Mesothelial cell of epicardium (in vitro differentiated cells): ENCODE measurements around the gene TNFRSF1B. TPM values are rescaled to one million over a fixed set of nuclear protein-coding genes. Genes with fewer than 3 reads are reported as not detected.

Experiments used
- DNase-seq, 2 experiments: peaks; one replicate each; pipeline ENCODE4 v3.0.0; 2021; ENCODE audit warnings: low spot score in 2 of 2; ENCODE audit not compliant: unreplicated experiment in 2 of 2
- H3K27ac Mint-ChIP-seq: 2 replicates; pipeline ENCODE4 v1.8.0; 2021; ENCODE audit warnings: mixed read lengths
- H3K27me3 Mint-ChIP-seq: 2 replicates; pipeline ENCODE4 v1.8.0; 2021; ENCODE audit warnings: low read depth, mixed read lengths
- H3K36me3 Mint-ChIP-seq: 2 replicates; pipeline ENCODE4 v1.8.0; 2021; ENCODE audit warnings: mixed read lengths
- H3K4me1 Mint-ChIP-seq: 2 replicates; pipeline ENCODE4 v1.8.0; 2021; ENCODE audit warnings: mixed read lengths
- H3K4me3 Mint-ChIP-seq: 2 replicates; pipeline ENCODE4 v1.8.0; 2021; ENCODE audit warnings: mild to moderate bottlenecking, moderate library complexity, mixed read lengths
- H3K9me3 Mint-ChIP-seq: 2 replicates; pipeline ENCODE4 v1.8.0; 2021; ENCODE audit warnings: mixed read lengths
- total RNA-seq: library from RNA; stranded (reverse); gene quantifications from 3 replicates; pipeline ENCODE4 v1.2.1, GENCODE V29; 2021
- TF ChIP-seq, protein P1 (sequence below): fragments of 200-600 bp; sonication (generic); IDR thresholded peaks from one replicate; pipeline ENCODE4 v1.5.0; 2021; ENCODE audit warnings: antibody characterized with exemption; ENCODE audit not compliant: unreplicated experiment

The TNFRSF1B gene
- total RNA-seq, 1 donor from 2014 or later = 2.9 TPM

DNA sequence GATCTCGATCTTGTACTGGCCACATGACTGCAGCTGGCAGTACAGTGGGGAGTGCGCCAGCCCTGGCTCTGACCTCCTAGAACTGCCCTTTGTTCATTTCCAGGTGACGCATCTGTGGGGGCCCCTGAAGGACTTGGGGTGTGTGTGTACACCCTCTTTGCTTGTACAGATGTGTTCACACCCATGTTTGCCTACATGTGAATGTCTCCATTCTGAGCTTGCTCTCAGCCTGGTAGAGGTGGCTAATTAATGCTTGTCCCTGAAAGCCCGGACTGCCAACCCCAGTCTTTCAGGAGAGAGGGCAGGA is 19.8 kb downstream of the TNFRSF1B start:
- DNase-seq = no peak
- TF ChIP-seq, protein P1, sequence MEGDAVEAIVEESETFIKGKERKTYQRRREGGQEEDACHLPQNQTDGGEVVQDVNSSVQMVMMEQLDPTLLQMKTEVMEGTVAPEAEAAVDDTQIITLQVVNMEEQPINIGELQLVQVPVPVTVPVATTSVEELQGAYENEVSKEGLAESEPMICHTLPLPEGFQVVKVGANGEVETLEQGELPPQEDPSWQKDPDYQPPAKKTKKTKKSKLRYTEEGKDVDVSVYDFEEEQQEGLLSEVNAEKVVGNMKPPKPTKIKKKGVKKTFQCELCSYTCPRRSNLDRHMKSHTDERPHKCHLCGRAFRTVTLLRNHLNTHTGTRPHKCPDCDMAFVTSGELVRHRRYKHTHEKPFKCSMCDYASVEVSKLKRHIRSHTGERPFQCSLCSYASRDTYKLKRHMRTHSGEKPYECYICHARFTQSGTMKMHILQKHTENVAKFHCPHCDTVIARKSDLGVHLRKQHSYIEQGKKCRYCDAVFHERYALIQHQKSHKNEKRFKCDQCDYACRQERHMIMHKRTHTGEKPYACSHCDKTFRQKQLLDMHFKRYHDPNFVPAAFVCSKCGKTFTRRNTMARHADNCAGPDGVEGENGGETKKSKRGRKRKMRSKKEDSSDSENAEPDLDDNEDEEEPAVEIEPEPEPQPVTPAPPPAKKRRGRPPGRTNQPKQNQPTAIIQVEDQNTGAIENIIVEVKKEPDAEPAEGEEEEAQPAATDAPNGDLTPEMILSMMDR = no peak
- Mint-ChIP-seq H3K36me3 (no peaks in the 10 kb centered on the region), H3K27ac (no peak overlapping the region), H3K4me1 (peaks cover 21% of the 10 kb centered on the region), H3K9me3 (no peaks in the 10 kb centered on the region), H3K4me3 (no peak overlapping the region), H3K27me3 (peaks cover 9% of the 10 kb centered on the region)

DNA sequence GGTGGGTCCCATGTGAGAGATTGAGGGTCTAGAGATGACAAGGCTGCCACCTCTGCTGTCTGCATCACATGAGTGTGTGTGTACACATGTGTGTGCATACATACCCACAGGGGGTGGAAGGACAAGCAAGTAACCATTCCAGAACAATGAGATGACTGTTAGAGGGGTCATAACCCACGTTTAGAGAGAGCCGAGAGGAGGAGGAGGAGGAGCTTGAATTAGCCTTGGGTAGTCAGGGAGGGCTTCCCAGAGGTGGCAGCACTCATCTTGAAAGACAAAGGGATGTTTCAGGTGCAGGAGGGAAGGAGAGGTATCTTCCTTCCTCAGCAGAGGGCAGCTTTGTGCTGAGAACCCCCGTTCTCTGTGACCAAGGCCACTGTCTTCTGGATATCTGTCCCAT is 21.3 kb downstream of the TNFRSF1B start:
- Mint-ChIP-seq H3K27ac (no peak overlapping the region), H3K4me1 (peaks cover 21% of the 10 kb centered on the region), H3K4me3 (no peak overlapping the region), H3K36me3 (no peaks in the 10 kb centered on the region), H3K9me3 (no peaks in the 10 kb centered on the region), H3K27me3 (peaks cover 11% of the 10 kb centered on the region)
- TF ChIP-seq, protein P1 = no peak
- no peak for DNase-seq

DNA sequence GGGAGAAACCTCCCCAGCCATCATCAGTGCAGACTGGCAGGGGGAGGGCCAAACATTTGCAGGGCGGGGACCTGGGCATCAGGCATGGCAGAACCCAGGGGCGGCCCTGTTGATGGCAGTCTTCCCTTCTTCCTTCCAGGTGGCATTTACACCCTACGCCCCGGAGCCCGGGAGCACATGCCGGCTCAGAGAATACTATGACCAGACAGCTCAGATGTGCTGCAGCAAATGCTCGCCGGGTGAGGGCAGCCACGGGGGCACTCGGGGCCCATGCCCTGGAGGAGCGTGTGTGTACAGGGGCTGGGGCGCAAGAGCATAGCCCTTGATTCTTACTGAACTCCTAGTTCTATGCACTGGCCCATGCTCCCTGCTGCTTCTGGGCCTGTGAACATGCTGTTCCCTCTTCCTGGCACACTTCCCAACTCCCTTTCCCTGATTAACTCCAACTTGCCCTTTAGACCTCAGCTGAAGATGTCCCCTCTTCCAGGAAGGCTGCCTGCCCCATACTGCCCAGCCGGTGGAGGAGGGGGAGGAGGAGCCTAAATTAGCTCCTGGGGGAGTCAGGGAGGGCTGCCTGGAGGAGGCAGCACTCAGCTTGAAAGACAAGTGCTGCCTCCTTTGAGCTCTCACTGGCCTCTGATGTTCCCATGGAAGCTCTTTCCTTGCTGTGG is 22.0 kb downstream of the TNFRSF1B start:
- Mint-ChIP-seq H3K27me3 (peaks cover 11% of the 10 kb centered on the region), H3K36me3 (no peaks in the 10 kb centered on the region), H3K27ac (no peak overlapping the region), H3K9me3 (no peaks in the 10 kb centered on the region), H3K4me1 (peaks cover 19% of the 10 kb centered on the region), H3K4me3 (no peak overlapping the region)
- TF ChIP-seq, protein P1 = no peak
- DNase-seq = no peak

GRCh38 chr1:12189328-12189682 is 22.5 kb downstream of the TNFRSF1B start:
- DNase-seq = no peak
- Mint-ChIP-seq H3K9me3 (no peaks in the 10 kb centered on the region), H3K4me3 (no peak overlapping the region), H3K4me1 (peaks cover 14% of the 10 kb centered on the region), H3K27me3 (peaks cover 11% of the 10 kb centered on the region), H3K27ac (no peak overlapping the region), H3K36me3 (no peaks in the 10 kb centered on the region)
- TF ChIP-seq, protein P1 = no peak

DNA sequence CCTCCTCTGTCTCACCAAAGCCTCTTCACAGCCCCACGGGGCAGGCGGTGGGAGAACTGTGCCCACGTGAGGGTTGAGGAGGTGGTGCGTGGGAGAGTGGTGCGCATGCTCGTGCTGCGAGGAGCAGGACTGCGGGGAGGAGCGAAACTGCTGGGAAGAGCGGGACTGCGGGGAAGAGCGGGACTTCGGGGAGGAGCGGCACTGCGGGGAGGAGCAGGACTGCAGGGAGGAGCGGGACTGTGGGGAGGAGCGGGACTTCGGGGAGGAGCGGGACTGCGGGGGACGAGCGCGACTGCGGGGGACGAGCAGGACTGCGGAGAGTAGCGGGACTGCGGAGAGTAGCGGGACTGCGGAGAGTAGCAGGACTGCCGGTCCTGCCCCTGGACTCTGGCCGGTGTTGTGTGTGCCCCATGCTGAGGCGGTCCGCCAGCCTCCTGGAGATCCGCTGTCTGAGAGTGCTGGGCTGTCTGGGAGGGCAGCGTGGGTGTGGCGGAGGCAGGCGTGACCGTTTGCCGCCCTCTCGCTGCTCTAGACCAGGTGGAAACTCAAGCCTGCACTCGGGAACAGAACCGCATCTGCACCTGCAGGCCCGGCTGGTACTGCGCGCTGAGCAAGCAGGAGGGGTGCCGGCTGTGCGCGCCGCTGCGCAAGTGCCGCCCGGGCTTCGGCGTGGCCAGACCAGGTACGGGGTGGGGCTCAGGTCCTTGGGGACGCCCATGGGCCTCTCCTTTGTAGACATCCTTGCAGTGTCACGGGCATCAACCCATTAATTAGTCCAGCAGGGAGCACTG is 24.6 kb downstream of the TNFRSF1B start:
- Mint-ChIP-seq H3K27me3 (peaks cover 11% of the 10 kb centered on the region), H3K4me1 (no peaks in the 10 kb centered on the region), H3K4me3 (no peak overlapping the region), H3K27ac (no peak overlapping the region), H3K9me3 (no peaks in the 10 kb centered on the region), H3K36me3 (no peaks in the 10 kb centered on the region)
- TF ChIP-seq, protein P1 = no peak
- no peak for DNase-seq
